ENCODE results near the gene PAX2.

PAX2 gene

GRCh38 chr10:100847440-100847839 is 102.1 kb downstream of the PAX2 start:
- peak; percentile 38 to 48 for DNase-seq (ENCODE audit: low read depth in 2 of 2)

- DNase-seq (ENCODE audit: low read depth in 2 of 2): no peak
Observed at GRCh38 chr10:100848770-100849169, 103.4 kb downstream of the PAX2 start.

GRCh38 chr10:100858261-100858660 is 112.9 kb downstream of the PAX2 start:
- no peak for DNase-seq (ENCODE audit: low read depth in 2 of 2)

DNA sequence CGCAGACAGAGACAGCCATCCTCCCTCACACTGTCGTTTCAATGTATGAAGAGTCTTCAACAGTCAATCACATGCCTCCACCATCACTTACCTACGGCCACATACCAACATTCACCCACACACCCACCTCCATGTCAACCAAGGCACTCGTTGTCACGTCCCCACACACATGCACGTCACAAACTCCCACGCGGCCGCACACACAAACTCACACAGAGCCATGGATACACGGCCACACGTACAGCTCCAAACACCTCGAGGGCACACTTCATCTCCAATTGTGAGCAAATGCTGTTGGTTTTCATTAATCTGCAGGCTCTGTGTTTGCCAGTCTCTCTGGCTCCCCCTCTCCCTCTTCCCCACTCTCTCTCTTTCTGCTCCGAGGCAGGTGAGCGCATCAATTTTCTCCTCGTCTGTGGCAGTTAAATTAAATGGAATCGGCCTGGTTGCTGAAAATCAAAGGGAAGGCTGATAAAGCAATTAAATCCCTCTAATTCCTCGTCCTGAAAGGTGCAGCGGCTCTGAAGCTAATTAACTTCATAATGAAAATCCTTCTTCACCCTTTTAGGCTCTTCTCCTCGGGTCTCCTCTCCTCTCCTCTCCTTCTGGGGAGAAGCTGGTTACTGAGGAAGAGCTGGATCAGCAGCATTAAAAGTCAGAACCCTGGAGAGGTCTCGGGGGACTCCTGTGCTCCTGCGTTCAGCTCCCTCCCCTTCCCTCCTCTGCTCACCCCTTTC is 113.5 kb downstream of the PAX2 start:
- DNase-seq (ENCODE audit: low read depth in 2 of 2): no peak

DNA sequence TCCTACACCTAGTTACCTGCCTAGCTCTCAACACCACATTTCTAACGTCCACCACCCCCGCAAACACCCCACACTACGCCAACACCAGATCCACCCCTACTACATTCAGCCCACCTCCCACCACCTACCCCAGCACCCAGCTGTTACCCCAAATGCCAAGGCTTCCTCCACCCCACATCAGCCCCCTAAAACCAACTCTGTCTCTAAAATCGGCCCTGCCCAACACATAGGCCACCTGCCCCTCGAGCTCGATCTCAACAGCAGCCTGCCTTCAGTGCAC is 114.0 kb downstream of the PAX2 start:
- DNase-seq (ENCODE audit: low read depth in 2 of 2): no peak

GRCh38 chr10:100863433-100863832 is 118.1 kb downstream of the PAX2 start:
- DNase-seq (ENCODE audit: low read depth in 2 of 2): no peak

DNA sequence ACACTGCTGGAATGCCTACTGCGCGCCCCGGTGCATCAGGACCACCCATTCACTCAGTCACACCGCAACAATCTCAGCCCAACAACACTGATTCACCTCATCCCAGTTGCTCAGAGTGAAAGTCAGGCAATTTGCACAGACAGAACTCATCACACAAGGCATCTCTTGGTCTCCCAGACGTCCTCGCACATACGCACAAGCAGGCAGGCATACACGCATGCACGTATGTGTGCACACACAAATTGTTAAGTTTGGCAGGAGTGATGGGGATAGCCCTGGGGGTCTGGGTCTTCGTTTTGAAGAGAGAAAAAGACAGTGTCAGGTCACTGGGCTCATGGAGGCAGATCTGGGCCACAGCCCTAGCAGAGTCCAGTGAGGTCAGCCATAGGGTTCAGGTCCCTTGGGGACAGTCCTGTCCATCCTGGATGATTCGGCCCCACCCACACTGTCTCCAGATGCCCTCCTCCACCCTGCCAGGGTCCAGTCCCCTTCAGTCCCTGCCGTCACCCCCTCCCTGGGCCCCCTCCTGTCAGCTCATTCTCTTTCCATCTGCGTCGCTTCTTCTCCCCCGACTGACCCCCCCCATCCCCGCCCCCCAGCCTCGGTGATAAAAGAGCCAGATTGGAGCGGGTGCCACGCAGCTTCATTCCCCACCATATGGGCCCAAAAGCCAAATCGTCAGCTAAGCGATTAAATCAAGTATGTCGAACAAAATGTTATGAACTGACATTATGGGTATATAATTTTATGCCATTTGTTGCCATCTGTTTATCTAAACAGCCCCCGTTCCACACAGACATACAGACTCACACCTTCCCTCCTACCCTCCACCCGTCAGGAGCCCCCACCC is 118.9 kb downstream of the PAX2 start:
- DNase-seq (ENCODE audit: low read depth in 2 of 2): no peak

DNA sequence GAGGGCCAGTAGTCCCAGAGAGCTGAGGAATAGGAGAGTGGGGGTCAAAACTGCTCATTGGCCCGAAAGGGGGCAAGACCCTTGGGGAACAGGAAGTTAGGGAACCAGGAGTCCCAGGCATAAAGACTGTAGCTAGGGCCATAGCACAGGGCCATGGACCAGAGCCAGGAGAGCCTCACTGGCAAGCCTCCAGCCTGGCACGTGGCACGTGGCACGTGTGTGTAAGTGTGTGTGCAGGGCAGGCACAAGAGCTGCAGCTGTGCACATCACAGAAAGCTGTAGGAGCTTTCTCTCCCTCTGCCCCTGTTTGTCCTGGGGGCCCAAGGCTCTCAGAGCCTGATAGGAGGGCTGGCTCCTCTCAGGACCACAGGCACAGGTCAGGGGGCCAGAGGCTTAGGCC is 119.6 kb downstream of the PAX2 start:
- DNase-seq (ENCODE audit: low read depth in 2 of 2): no peak

DNA sequence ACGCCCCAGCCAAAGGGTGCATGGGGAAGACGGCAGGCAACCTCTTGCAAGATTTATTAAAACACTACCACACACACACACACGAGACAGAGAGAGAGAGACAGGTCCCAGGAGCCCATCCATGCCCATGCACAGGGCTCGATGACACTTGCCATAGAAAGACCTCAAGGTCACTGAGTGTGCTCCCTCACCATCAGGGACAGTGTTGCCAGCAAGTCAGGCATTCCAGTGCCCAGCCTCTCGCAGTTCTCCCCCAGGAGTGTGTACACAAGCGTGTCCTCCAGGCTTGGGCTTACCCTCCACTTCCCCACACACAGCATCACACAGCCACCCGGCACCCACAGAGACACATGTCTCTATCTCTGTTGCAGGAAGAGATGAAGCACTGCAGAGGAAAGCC is 120.6 kb downstream of the PAX2 start:
- DNase-seq (ENCODE audit: low read depth in 2 of 2): no peak

DNA sequence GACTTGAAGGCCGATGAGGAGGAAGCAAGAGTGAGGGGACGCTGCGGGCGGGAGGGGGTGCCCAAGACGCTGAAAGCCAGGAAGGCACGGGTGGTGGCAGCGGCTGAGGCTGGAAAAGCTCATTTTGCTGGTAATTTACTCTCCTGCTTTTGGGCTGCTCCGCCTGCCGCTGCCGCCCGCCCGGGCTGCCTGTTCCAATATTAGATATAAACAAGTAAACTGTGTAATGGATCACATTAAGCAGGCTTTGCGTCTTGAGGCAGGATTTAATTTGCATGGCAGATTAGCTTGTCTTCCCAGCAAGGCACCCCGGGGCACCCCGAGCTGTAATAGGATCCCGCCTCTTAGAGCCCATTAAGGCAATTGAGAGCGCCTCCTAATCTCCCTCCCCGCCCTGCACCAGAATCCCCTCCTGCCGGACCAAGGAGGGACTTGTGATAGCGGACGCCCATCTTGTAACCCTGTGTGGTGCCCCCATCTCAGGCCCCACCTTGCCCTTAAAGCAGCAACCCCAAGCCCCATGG is 121.3 kb downstream of the PAX2 start:
- no peak for DNase-seq (ENCODE audit: low read depth in 2 of 2)

- DNase-seq (ENCODE audit: low read depth in 2 of 2): no peak
Observed at GRCh38 chr10:100867261-100867963, 122.0 kb downstream of the PAX2 start.

DNA sequence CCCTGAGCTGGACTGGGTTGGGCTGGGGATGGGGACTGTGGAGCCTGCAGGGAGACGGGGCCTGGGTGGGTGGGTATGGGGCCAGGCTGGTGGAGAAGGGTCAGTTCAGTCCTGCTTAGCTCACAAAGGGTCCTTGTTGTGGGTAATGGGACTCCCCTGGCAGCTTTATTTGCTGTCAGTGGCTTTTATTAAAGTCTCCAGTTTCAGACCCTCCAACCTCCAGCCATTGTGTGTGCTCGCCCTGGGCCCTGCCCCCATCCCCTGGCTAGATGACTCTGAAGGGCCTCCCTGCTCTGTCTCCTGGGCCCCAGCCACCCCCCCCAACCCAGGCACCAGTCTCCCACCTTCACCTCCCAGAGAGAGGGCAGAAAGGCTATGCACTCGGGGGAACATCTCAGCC is 123.0 kb downstream of the PAX2 start:
- no peak for DNase-seq (ENCODE audit: low read depth in 2 of 2)

DNA sequence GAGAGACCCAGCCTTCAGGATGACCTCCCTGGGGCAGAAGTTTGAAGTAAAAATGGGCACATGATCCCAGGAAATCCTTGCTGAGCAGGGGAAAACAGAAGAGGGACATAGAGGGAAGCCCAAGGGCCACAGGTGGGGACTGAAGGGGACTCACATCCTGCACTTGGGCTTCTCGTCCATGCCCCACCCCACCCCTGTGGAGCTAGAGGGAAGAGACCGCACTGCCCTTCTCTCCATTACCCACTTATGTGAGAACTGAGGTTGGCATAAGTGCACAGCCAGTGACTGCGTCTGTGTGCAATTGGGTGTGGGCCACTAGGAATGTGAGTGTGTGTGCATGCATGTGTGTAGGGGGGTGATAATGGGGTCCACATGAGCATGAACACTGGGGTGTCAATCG is 124.0 kb downstream of the PAX2 start:
- DNase-seq (ENCODE audit: low read depth in 2 of 2): no peak

DNA sequence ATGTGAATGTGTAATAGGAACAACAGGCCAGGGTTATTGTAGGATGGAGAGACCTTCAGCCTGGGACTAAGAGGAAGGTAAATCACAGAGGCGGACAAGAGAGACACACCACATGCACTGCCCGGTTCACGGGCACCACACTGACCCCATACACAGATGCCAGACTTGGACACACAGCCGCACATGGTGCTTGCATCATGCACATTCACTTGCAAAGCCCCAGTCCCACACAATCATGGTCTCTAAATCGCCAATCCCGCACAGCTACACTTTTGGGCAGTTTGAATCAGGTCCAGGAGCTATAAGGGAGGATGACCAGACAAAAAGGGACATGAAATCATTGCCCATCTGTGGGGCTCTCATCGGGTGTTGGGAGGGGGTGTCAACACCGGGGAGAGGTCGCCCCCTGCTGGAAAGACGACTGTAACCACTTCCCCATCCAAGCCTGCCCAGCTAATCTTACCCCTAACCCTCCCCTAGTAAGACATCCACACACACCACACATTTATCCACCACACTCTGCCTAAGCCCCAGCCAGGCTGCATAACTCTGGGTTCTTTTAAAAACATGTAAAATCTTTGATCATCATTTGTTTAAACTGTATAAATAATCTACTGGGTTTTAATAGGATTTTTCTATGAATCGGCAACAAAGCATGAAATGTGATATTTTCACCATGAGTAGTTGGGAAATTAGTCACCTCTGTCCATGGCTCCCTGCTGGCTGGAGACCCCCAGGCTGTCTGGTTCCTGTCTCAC is 126.8 kb downstream of the PAX2 start:
- DNase-seq (ENCODE audit: low read depth in 2 of 2): peak; percentile 43 to 67

GRCh38 chr10:100873146-100873826 is 127.9 kb downstream of the PAX2 start:
- DNase-seq (ENCODE audit: low read depth in 2 of 2): no peak

DNA sequence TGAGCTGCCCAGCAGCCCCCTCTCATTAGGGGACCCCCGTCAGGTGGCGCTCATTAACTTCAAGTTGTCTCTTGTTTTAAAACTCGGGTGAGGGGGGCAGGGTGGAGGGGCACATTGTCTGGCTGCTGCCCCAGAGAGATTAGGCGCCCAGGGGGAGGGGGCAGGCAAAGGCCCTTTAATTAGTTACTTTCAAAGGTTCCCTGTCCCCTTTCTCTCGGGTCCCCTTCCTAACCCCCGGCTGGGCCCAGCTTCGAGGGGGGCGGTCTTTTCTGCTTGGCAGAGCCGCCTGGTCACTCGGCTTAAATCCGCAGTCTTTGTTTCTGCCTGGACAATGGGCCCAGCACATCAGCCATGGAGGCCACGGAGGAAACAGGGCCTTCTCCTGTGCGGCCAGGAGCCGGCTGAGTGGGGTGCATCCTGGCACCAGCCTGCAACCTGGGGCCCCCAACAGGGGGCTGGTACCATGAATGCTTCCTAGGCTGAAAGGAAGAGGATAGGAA is 128.5 kb downstream of the PAX2 start:
- DNase-seq (ENCODE audit: low read depth in 2 of 2): no peak

DNA sequence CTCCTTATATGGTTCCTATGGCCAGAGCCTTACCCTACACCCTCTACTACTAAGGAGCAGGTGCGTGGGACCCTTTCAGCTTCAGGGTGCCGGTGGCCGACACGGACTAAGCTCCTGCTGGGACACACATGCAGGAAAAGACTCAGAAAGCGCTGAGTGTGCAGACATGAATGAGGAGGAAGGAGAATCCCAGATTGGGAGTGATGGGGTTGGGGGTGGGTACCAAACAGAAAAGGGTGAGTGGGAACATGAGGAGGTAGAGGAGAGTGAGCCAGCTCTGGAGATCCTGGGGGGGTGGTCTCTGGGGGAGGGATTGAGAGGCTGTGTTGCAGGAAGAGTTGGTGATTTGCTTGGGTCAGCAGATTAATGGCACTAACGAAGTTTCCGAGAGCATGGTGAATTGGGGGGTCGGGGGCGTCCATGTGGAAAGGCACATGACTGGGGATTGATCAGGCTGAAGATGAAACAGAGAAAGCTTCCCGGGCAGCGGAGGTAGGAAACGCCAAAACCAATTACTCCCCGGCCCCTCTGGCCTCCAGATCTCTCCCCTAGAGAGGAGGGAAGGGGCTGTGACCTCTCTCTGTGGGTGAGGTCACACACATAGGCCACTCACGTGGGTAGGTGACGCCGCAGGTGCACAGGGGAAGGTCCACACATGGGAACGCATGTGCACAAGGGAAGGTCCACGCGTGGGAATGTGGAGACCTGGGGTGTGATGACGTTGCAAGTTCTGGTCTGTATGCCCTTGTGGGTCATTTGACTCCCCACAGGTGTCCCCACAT is 129.5 kb downstream of the PAX2 start:
- DNase-seq (ENCODE audit: low read depth in 2 of 2): no peak

DNA sequence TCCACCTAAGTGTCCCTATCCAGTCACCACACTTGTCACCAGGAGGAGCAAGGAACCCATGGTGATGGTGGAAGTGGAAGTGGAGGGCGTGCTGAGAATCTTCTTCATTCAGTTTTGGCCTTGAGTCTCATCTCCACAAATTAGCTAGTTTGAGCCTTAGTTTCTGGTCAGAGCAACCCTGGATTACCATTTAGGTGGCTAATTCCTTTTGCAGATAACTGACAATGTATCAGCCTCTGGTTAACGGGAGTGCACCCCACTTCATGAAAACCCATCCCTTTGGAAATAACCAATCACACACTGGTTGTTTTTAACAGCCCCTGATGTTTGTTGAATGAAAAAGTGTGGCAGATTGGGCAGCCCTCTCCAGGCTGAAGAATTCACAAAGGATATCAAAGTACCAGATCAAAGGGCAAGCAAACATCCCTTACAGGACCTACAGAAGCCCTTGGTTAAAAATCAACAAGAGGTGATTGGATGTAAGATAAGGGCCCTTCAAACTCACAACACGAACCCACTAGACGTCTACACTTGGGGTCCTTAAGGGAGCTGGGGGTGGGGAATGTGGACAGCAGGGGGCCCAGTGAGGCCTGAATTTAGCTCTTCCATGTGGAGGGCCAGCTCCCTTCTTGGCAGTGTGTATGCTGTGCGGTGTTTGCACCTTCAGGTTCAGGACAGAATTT is 130.2 kb downstream of the PAX2 start:
- no peak for DNase-seq (ENCODE audit: low read depth in 2 of 2)

DNA sequence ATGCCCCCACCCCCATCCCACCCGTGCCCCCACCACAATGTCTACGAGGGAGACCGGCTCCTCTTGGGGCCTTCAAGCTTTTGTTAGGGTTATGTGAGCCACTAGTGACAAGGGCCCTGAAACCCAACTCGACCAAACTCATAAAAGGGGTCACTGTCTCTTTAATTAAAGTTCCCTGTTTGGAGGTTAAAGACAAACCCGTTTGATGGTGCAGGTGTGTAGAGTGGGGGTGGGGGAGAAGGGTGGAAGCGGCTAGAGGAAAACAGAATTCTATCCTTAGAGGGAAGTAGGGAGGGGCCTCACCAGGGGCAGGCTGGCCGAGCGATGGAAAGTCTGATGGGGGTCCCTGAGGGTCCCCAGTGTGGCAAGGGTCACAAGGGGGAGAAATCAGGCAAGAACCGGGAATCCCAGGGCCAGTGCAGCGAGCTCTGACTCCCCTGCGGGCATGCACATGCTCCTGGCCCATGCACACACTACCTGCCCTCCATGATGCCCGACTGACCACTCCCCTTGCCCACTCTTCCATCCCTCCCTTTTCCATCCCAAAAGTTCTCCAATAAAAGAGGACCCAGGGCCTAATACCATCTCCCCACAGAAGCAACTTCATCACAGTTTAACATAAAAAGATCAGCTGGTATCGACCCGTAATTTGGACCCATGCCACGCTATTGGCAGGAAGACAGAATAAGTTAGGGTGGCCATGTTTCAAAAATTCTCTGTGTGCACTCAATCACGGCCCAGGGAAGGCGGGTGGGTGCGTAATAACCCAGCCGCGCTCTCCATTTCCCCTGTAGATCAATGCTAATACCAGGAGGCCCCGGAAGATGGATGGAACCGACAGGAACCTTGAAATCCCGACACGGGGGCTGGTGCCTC is 131.4 kb downstream of the PAX2 start:
- DNase-seq (ENCODE audit: low read depth in 2 of 2): no peak
